B cell (primary cell): ENCODE measurements around the gene TRIM38.

ENCODE experiments used
- EZH2 ChIP-seq: IDR thresholded peaks from 2 replicates; pipeline ENCODE4 v1.6.1; 2012; ENCODE audit warnings: borderline replicate concordance, low read depth, mild to moderate bottlenecking, moderate library complexity, low read length; ENCODE audit not compliant: insufficient read depth, poor library complexity, severe bottlenecking
- TF ChIP-seq, protein P1 (sequence below): fragments of 200-600 bp; IDR thresholded peaks from one replicate; pipeline ENCODE4 v1.8.0; 2022; ENCODE audit warnings: antibody characterized with exemption, mild to moderate bottlenecking

DNA sequence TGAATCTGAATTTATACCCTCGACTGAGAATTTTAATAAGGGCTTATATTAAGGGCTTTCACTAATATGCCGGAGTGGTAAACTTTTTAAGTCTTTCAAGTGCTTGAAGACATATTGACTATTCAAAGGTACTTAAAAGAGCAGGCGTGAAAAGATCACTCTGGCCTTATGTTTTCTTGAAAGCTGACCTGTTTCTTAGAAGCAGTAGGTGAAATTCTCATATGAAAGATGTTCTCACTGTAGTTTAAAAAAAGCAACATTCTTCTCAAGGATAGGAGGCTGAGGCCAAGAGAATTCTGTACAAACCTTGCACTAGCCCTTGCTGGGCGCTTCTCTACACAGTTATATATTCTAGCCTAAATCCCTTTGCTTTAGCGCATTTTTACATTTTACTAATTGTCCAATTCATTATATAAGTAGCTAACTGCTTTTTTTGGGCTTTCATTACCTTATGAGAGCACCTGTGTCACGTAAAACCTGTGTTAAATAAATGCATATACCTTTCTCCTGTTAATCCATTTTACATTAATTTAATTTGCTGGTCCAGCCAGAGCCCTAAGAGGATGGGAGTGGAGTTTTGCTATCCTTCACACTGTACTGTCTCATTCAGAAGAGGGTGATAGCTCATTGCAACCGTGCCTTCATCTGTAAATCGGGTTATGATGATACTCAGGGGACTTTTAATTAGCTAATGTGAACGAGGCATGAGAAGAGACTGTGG lies 65.0 kb downstream of the TRIM38 start:
- TF ChIP-seq, protein P1, sequence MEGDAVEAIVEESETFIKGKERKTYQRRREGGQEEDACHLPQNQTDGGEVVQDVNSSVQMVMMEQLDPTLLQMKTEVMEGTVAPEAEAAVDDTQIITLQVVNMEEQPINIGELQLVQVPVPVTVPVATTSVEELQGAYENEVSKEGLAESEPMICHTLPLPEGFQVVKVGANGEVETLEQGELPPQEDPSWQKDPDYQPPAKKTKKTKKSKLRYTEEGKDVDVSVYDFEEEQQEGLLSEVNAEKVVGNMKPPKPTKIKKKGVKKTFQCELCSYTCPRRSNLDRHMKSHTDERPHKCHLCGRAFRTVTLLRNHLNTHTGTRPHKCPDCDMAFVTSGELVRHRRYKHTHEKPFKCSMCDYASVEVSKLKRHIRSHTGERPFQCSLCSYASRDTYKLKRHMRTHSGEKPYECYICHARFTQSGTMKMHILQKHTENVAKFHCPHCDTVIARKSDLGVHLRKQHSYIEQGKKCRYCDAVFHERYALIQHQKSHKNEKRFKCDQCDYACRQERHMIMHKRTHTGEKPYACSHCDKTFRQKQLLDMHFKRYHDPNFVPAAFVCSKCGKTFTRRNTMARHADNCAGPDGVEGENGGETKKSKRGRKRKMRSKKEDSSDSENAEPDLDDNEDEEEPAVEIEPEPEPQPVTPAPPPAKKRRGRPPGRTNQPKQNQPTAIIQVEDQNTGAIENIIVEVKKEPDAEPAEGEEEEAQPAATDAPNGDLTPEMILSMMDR, result no peak
- no peak for TF ChIP-seq EZH2
